WTC11 (cell line): ENCODE measurements around the gene CCDC8. TPM values are rescaled to one million over a fixed set of nuclear protein-coding genes. Genes with fewer than 3 reads are reported as not detected.

Experiments used
- ATAC-seq: fragments of 200-7000 bp; cut with Tn5 transposase; 2 replicates; pipeline ENCODE4 v1.10.0; 2021; ENCODE audit warnings: mild to moderate bottlenecking, moderate library complexity
- CTCF ChIA-PET: fragments of 300-600 bp; sonication (Branson Sonifier 250); formaldehyde crosslinking; loops from one replicate; lab custom pipeline; 2021; ENCODE audit warnings: antibody characterized with exemption; lab: Charles Lee
- POLR2A ChIA-PET: fragments of 350-600 bp; sonication (Branson Sonifier 250); formaldehyde crosslinking; loops from one replicate; lab custom pipeline; 2021; ENCODE audit warnings: antibody characterized with exemption; lab: Charles Lee
- DNase-seq: peaks from one replicate; pipeline ENCODE4 v3.0.0; 2021; ENCODE audit warnings: low spot score
- H3K27ac Mint-ChIP-seq: 2 replicates; pipeline ENCODE4 v1.8.0; 2021; ENCODE audit warnings: mixed read lengths
- H3K27me3 Mint-ChIP-seq: 2 replicates; pipeline ENCODE4 v1.8.0; 2021; ENCODE audit warnings: low read depth, mild to moderate bottlenecking, moderate library complexity, mixed read lengths
- H3K36me3 Mint-ChIP-seq: 2 replicates; pipeline ENCODE4 v1.8.0; 2021; ENCODE audit warnings: mixed read lengths
- H3K4me1 Mint-ChIP-seq: 2 replicates; pipeline ENCODE4 v1.8.0; 2022; ENCODE audit warnings: mixed read lengths
- H3K4me3 Mint-ChIP-seq: 2 replicates; pipeline ENCODE4 v1.8.0; 2021; ENCODE audit warnings: mild to moderate bottlenecking, moderate library complexity, mixed read lengths
- H3K9me3 Mint-ChIP-seq: 2 replicates; pipeline ENCODE4 v1.8.0; 2021; ENCODE audit warnings: mixed read lengths
- CREM ChIP-seq: sonication (generic); formaldehyde crosslinking; IDR thresholded peaks from 2 replicates; pipeline ENCODE4 v1.8.1; 2022; ENCODE audit warnings: mild to moderate bottlenecking, missing genetic modification reagents, moderate library complexity
- E2F1 ChIP-seq: sonication (generic); formaldehyde crosslinking; IDR thresholded peaks from 2 replicates; pipeline ENCODE4 v1.8.0; 2022; ENCODE audit warnings: mild to moderate bottlenecking, missing genetic modification reagents
- ELF4 ChIP-seq: sonication (generic); formaldehyde crosslinking; IDR thresholded peaks from 2 replicates; pipeline ENCODE4 v1.8.1; 2022; ENCODE audit warnings: low read depth, mild to moderate bottlenecking, moderate library complexity, missing genetic modification reagents
- FOXK1 ChIP-seq: sonication (generic); formaldehyde crosslinking; IDR thresholded peaks from 2 replicates; pipeline ENCODE4 v1.8.0; 2022; ENCODE audit warnings: mild to moderate bottlenecking, moderate library complexity, missing genetic modification reagents
- HMGXB4 ChIP-seq: sonication (generic); formaldehyde crosslinking; IDR thresholded peaks from 2 replicates; pipeline ENCODE4 v1.8.1; 2023; ENCODE audit warnings: mild to moderate bottlenecking, moderate library complexity, missing genetic modification reagents
- IRF2 ChIP-seq: sonication (generic); formaldehyde crosslinking; IDR thresholded peaks from 2 replicates; pipeline ENCODE4 v1.8.0; 2022; ENCODE audit warnings: low read depth, missing genetic modification reagents, borderline replicate concordance
- NFE2L1 ChIP-seq: sonication (generic); formaldehyde crosslinking; IDR thresholded peaks from 2 replicates; pipeline ENCODE4 v1.8.1; 2023; ENCODE audit warnings: missing genetic modification reagents
- NR2C2 ChIP-seq: sonication (generic); formaldehyde crosslinking; IDR thresholded peaks from 2 replicates; pipeline ENCODE4 v1.8.0; 2022; ENCODE audit warnings: mild to moderate bottlenecking, missing genetic modification reagents
- RELA ChIP-seq: sonication (generic); formaldehyde crosslinking; IDR thresholded peaks from 2 replicates; pipeline ENCODE4 v1.8.1; 2022; ENCODE audit warnings: missing genetic modification reagents, mild to moderate bottlenecking, borderline replicate concordance
- RORB ChIP-seq: fragments of 250-450 bp; sonication (Bioruptor Pico); IDR thresholded peaks from 2 replicates; pipeline ENCODE4 v1.9.0; 2021; ENCODE audit warnings: mild to moderate bottlenecking
- SOX15 ChIP-seq: fragments of 250-450 bp; sonication (Bioruptor Pico); IDR thresholded peaks from 2 replicates; pipeline ENCODE4 v1.9.0; 2021; ENCODE audit warnings: mild to moderate bottlenecking
- TP53 ChIP-seq: sonication (generic); formaldehyde crosslinking; IDR thresholded peaks from 2 replicates; pipeline ENCODE4 v1.8.1; 2023; ENCODE audit warnings: mild to moderate bottlenecking, missing genetic modification reagents
- ZNF423 ChIP-seq: fragments of 250-450 bp; sonication (Bioruptor Pico); IDR thresholded peaks from 2 replicates; pipeline ENCODE4 v2.1.2; 2022; ENCODE audit warnings: mild to moderate bottlenecking, moderate library complexity
- total RNA-seq: library from RNA; stranded (reverse); gene quantifications from 3 replicates; pipeline ENCODE4 v1.2.3, GENCODE V29; 2021
- TF ChIP-seq, protein P1 (sequence below): sonication (generic); formaldehyde crosslinking; IDR thresholded peaks from 2 replicates; pipeline ENCODE4 v1.8.1; 2022; ENCODE audit warnings: low read depth, mild to moderate bottlenecking, moderate library complexity, missing genetic modification reagents, borderline replicate concordance
- TF ChIP-seq, protein P2 (sequence below): fragments of 250-450 bp; sonication (Bioruptor Pico); IDR thresholded peaks from 2 replicates; pipeline ENCODE4 v2.1.2; 2022; ENCODE audit warnings: mild to moderate bottlenecking, moderate library complexity
- TF ChIP-seq, protein P3 (sequence below): fragments of 250-450 bp; sonication (Bioruptor Pico); IDR thresholded peaks from 2 replicates; pipeline ENCODE4 v1.9.0; 2021; ENCODE audit warnings: moderate library complexity, mild to moderate bottlenecking, inconsistent platforms, borderline replicate concordance
- TF ChIP-seq, protein P4 (sequence below): sonication (generic); formaldehyde crosslinking; conservative IDR thresholded peaks from 2 replicates; pipeline ENCODE4 v1.8.1; 2022; ENCODE audit warnings: mild to moderate bottlenecking, missing genetic modification reagents
- TF ChIP-seq, protein P5 (sequence below): sonication (generic); formaldehyde crosslinking; IDR thresholded peaks from 2 replicates; pipeline ENCODE4 v1.8.1; 2023; ENCODE audit warnings: mild to moderate bottlenecking, missing genetic modification reagents, borderline replicate concordance

CCDC8 gene
- total RNA-seq, 1 experiment from 2014 or later, result 25.7 TPM

- TF ChIP-seq HMGXB4 (CRISPR knock-in tag) (no peak), TP53 (CRISPR knock-in tag) (no peak), SOX15 (CRISPR knock-in tag) (no peak), NR2C2 (CRISPR knock-in tag) (no peak), ELF4 (CRISPR knock-in tag) (no peak), RORB (no peak), NFE2L1 (no peak), ZNF423 (CRISPR knock-in tag) (no peak), E2F1 (CRISPR knock-in tag) (no peak), CREM (CRISPR knock-in tag) (no peak), FOXK1 (CRISPR knock-in tag) (no peak), IRF2 (CRISPR knock-in tag) (no peak), RELA (no peak)
- TF ChIP-seq, protein P1, sequence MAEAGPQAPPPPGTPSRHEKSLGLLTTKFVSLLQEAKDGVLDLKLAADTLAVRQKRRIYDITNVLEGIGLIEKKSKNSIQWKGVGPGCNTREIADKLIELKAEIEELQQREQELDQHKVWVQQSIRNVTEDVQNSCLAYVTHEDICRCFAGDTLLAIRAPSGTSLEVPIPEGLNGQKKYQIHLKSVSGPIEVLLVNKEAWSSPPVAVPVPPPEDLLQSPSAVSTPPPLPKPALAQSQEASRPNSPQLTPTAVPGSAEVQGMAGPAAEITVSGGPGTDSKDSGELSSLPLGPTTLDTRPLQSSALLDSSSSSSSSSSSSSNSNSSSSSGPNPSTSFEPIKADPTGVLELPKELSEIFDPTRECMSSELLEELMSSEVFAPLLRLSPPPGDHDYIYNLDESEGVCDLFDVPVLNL (CRISPR knock-in tag), result no peak
- TF ChIP-seq, protein P2, sequence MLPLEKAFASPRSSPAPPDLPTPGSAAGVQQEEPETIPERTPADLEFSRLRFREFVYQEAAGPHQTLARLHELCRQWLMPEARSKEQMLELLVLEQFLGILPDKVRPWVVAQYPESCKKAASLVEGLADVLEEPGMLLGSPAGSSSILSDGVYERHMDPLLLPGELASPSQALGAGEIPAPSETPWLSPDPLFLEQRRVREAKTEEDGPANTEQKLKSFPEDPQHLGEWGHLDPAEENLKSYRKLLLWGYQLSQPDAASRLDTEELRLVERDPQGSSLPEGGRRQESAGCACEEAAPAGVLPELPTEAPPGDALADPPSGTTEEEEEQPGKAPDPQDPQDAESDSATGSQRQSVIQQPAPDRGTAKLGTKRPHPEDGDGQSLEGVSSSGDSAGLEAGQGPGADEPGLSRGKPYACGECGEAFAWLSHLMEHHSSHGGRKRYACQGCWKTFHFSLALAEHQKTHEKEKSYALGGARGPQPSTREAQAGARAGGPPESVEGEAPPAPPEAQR (CRISPR knock-in tag), result no peak
- TF ChIP-seq, protein P3, sequence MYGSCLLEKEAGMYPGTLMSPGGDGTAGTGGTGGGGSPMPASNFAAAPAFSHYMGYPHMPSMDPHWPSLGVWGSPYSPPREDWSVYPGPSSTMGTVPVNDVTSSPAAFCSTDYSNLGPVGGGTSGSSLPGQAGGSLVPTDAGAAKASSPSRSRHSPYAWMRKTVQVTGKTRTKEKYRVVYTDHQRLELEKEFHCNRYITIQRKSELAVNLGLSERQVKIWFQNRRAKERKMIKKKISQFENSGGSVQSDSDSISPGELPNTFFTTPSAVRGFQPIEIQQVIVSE (CRISPR knock-in tag), result no peak
- TF ChIP-seq, protein P4, sequence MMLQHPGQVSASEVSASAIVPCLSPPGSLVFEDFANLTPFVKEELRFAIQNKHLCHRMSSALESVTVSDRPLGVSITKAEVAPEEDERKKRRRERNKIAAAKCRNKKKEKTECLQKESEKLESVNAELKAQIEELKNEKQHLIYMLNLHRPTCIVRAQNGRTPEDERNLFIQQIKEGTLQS (CRISPR knock-in tag), result no peak
- TF ChIP-seq, protein P5, sequence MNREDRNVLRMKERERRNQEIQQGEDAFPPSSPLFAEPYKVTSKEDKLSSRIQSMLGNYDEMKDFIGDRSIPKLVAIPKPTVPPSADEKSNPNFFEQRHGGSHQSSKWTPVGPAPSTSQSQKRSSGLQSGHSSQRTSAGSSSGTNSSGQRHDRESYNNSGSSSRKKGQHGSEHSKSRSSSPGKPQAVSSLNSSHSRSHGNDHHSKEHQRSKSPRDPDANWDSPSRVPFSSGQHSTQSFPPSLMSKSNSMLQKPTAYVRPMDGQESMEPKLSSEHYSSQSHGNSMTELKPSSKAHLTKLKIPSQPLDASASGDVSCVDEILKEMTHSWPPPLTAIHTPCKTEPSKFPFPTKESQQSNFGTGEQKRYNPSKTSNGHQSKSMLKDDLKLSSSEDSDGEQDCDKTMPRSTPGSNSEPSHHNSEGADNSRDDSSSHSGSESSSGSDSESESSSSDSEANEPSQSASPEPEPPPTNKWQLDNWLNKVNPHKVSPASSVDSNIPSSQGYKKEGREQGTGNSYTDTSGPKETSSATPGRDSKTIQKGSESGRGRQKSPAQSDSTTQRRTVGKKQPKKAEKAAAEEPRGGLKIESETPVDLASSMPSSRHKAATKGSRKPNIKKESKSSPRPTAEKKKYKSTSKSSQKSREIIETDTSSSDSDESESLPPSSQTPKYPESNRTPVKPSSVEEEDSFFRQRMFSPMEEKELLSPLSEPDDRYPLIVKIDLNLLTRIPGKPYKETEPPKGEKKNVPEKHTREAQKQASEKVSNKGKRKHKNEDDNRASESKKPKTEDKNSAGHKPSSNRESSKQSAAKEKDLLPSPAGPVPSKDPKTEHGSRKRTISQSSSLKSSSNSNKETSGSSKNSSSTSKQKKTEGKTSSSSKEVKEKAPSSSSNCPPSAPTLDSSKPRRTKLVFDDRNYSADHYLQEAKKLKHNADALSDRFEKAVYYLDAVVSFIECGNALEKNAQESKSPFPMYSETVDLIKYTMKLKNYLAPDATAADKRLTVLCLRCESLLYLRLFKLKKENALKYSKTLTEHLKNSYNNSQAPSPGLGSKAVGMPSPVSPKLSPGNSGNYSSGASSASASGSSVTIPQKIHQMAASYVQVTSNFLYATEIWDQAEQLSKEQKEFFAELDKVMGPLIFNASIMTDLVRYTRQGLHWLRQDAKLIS (CRISPR knock-in tag), result no peak
- ATAC-seq, result peak; percentile 9
- Mint-ChIP-seq H3K27ac (no peak overlapping the region), H3K36me3 (no peaks in the 10 kb centered on the region), H3K27me3 (peaks cover 53% of the 10 kb centered on the region), H3K4me3 (peak overlapping the region; percentile 87), H3K4me1 (peaks cover 29% of the 10 kb centered on the region), H3K9me3 (no peaks in the 10 kb centered on the region)
- POLR2A ChIA-PET, result interaction anchor here (1.1 to 1.4 kb wide), 2 partner anchors 10 to 13 kb away, joined by 4 to 8 read pairs; partner anchors contain the start of gene CCDC8
- CTCF ChIA-PET, result interaction anchor here (1.1 to 2.1 kb wide), 7 partner anchors 11 to 328 kb away, joined by 4 to 6 read pairs (median 5); no protein-coding TSS in a partner anchor
- DNase-seq, result no peak
Measured at GRCh38 chr19:46426035-46426505, 12.7 kb upstream of the CCDC8 start.
